Glutamatergic neuron (in vitro differentiated cells): ENCODE data around the gene LY6G5B. TPM values are rescaled to one million over a fixed set of nuclear protein-coding genes. Genes with fewer than 3 reads are reported as not detected.
"Not testable (repeated sequence)": the region's sequence is repeated elsewhere in the genome, so short reads cannot be mapped to it uniquely, and the experiment has no call there.

Experiments used
- DNase-seq: peaks from one replicate; pipeline ENCODE4 v3.0.0; 2022
- H3K27ac Mint-ChIP-seq: one replicate; pipeline ENCODE4 v1.8.0; 2020; ENCODE audit warnings: mild to moderate bottlenecking, mixed read lengths, inconsistent platforms; ENCODE audit not compliant: unreplicated experiment
- H3K27me3 Mint-ChIP-seq: one replicate; pipeline ENCODE4 v1.8.0; 2020; ENCODE audit warnings: mild to moderate bottlenecking, moderate library complexity, mixed read lengths, inconsistent platforms; ENCODE audit not compliant: unreplicated experiment
- H3K36me3 Mint-ChIP-seq: one replicate; pipeline ENCODE4 v1.8.0; 2020; ENCODE audit warnings: mild to moderate bottlenecking, mixed read lengths, inconsistent platforms; ENCODE audit not compliant: unreplicated experiment
- H3K4me1 Mint-ChIP-seq: one replicate; pipeline ENCODE4 v1.8.0; 2020; ENCODE audit warnings: mild to moderate bottlenecking, low read depth, mixed read lengths, inconsistent platforms; ENCODE audit not compliant: unreplicated experiment
- H3K4me3 Mint-ChIP-seq: one replicate; pipeline ENCODE4 v1.8.0; 2020; ENCODE audit warnings: mild to moderate bottlenecking, mixed read lengths, inconsistent platforms; ENCODE audit not compliant: unreplicated experiment
- H3K9me3 Mint-ChIP-seq: one replicate; pipeline ENCODE4 v1.8.0; 2020; ENCODE audit warnings: mild to moderate bottlenecking, moderate library complexity, mixed read lengths, inconsistent platforms; ENCODE audit not compliant: unreplicated experiment
- total RNA-seq: library from RNA; stranded (reverse); fragmentation: NEBNext Ultra II Directional; extraction: Animal tissue kit (Norgen Biotek cat#: 25700); gene quantifications from one replicate; pipeline ENCODE4 v1.2.1, GENCODE V29; 2021; ENCODE audit not compliant: unreplicated experiment
- TF ChIP-seq, protein P1 (sequence below): fragments of 200-600 bp; sonication (generic); IDR thresholded peaks from one replicate; pipeline ENCODE4 v1.5.0; 2021; ENCODE audit not compliant: partially characterized antibody, unreplicated experiment

Gene LY6G5B
- total RNA-seq, 1 donor from 2014 or later, result 43.1 TPM

DNA sequence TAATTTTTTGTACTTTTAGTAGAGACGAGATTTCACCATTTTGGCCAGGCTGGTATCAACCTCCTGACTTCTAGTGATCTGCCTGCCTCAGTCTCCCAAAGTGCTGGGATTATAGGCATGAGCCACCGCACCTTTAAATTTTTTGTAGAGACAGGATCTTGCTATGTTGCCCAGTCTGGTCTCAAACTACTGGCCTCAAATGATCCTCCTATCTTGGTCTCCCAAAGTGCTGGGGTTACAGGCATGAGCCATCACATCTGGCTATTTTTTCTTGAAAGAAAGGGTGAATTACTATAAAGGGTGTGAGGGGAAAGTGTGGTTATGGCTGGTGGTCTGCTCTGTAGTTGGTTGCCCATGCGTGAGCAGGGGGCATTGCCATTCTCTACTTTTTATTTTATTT lies 38.4 kb downstream of the LY6G5B start:
- no peak for DNase-seq
- H3K4me1 Mint-ChIP-seq, result peaks cover 8% of the 10 kb centered on the region
- H3K36me3 Mint-ChIP-seq, result no peaks in the 10 kb centered on the region
- H3K27me3 Mint-ChIP-seq, result peaks cover 9% of the 10 kb centered on the region
- no peak overlapping the region for H3K27ac Mint-ChIP-seq
- H3K4me3 Mint-ChIP-seq, result no peak overlapping the region
- H3K9me3 Mint-ChIP-seq, result peaks cover 14% of the 10 kb centered on the region
- TF ChIP-seq, protein P1, sequence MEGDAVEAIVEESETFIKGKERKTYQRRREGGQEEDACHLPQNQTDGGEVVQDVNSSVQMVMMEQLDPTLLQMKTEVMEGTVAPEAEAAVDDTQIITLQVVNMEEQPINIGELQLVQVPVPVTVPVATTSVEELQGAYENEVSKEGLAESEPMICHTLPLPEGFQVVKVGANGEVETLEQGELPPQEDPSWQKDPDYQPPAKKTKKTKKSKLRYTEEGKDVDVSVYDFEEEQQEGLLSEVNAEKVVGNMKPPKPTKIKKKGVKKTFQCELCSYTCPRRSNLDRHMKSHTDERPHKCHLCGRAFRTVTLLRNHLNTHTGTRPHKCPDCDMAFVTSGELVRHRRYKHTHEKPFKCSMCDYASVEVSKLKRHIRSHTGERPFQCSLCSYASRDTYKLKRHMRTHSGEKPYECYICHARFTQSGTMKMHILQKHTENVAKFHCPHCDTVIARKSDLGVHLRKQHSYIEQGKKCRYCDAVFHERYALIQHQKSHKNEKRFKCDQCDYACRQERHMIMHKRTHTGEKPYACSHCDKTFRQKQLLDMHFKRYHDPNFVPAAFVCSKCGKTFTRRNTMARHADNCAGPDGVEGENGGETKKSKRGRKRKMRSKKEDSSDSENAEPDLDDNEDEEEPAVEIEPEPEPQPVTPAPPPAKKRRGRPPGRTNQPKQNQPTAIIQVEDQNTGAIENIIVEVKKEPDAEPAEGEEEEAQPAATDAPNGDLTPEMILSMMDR, result no peak

DNA sequence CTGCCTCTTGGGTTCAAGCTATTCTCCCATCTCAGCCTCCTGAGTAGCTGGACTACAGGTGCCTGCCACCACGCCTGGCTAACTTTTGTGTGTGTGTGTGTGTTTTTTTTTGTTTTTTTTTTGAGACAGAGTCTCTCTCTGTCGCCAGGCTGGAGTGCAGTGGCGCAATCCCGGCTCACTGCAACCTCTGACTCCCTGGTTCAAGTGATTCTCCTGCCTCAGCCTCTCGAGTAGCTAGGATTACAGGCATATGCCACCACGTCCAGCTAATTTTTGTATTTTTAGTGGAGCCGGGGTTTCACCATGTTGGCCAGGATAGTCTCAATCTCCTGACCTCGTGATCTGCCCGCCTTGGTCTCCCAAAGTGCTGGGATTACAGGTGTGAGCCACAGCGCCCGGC lies 39.4 kb downstream of the LY6G5B start:
- H3K4me3 Mint-ChIP-seq, H3K27me3 Mint-ChIP-seq, H3K9me3 Mint-ChIP-seq, H3K27ac Mint-ChIP-seq, DNase-seq, H3K36me3 Mint-ChIP-seq: not testable (repeated sequence)
- peaks cover 12% of the 10 kb centered on the region for H3K4me1 Mint-ChIP-seq

DNA sequence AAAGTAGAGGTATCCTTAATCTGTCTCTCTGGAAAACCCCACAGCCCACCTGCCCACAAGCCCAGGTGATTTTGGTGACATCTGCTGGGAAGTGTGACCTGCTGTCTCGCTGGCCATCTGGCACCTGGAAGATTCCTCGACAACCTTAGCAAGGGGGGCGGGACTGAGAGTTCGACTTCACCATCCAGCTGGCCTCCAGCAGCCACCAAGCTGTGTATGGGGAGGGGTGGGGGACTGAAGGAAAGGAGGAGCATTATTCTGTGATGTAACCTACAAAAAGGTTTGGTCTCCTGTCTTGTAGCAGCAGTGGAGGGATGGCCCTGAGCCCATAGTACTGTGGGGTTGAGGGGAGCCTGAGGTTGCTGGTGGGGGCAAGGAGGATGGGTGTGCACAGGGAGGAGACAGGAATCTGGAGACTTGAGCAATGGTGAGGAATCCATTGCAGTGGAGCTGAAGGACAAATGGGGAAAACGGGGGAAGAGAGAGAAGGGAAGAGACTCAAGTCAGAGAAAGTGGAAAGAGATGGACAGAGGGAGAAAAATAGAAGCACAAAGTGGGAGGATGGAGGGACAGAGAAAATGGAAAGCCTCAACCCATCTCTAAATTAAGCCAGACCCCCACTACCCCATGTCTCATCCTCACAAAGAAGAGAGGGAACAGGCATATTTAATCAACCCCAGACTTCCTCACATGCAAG lies 40.9 kb downstream of the LY6G5B start:
- TF ChIP-seq, protein P1, result no peak
- H3K4me1 Mint-ChIP-seq, result peaks cover 17% of the 10 kb centered on the region
- peaks cover 9% of the 10 kb centered on the region for H3K9me3 Mint-ChIP-seq
- H3K36me3 Mint-ChIP-seq, result no peaks in the 10 kb centered on the region
- DNase-seq, result no peak
- peak overlapping the region; percentile 11 for H3K4me3 Mint-ChIP-seq
- peak overlapping the region; percentile 25 for H3K27ac Mint-ChIP-seq
- H3K27me3 Mint-ChIP-seq, result peaks cover 10% of the 10 kb centered on the region

DNA sequence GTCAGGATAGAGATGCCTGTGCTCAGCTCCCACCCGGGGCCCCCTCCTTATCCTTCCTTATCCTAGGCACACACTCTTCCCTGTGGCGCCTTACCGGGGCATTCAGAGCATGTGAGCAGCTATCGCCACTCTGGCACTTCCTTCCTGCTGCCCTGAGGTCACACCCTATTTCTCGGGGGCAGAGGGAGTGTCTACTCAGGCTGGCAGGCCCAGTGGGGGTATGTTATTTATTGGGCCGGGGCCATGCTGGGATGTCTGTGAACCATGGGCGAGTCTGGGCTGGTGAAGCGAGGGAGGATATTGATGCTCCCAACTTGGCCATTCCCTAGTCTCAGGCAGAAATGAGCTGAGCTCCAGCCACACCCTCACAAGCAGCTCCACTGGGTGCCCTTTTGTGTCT lies 41.5 kb downstream of the LY6G5B start:
- Mint-ChIP-seq H3K4me1 (peaks cover 17% of the 10 kb centered on the region), H3K9me3 (peaks cover 9% of the 10 kb centered on the region), H3K27ac (no peak overlapping the region), H3K4me3 (no peak overlapping the region), H3K27me3 (peaks cover 10% of the 10 kb centered on the region), H3K36me3 (no peaks in the 10 kb centered on the region)
- DNase-seq, result no peak
- TF ChIP-seq, protein P1, result no peak

DNA sequence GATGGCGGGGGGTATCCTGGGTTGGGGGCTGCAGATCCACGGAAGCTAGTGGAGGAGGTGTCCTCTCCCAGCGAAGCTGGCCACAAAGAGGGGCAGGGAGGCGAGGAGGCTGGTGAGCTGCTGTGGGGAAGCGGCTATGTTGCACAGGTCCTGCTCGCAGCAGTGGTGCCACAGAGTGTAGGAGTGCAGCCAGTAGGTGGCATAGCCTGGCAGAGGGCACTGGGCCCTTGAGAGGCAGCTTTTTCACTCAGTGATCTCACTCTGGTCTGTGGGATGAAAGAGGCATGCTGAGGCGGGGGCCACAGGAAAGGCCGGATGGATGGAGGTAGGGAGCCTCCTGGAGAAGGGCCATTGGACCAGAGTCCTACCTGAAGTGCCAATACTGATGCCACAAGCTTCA lies 42.5 kb downstream of the LY6G5B start:
- H3K9me3 Mint-ChIP-seq, result peaks cover 9% of the 10 kb centered on the region
- TF ChIP-seq, protein P1, result no peak
- DNase-seq, result no peak
- no peak overlapping the region for H3K4me3 Mint-ChIP-seq
- H3K27me3 Mint-ChIP-seq, result peaks cover 10% of the 10 kb centered on the region
- peaks cover 17% of the 10 kb centered on the region for H3K4me1 Mint-ChIP-seq
- no peak overlapping the region for H3K27ac Mint-ChIP-seq
- no peaks in the 10 kb centered on the region for H3K36me3 Mint-ChIP-seq
